Activated CD4-positive, alpha-beta T cell treated with anti-CD3 and anti-CD28 coated beads for 24 hours (primary cell): ENCODE results near the gene KLHL2.

Experiments
- DNase-seq, 2 donors: peaks; one replicate each; pipeline ENCODE4 v3.0.0-alpha.2; 2020; ENCODE audit warnings: low read depth in 2 of 2

Gene KLHL2

GRCh38 chr4:165288639-165289422 lies 81.5 kb downstream of the KLHL2 start:
- DNase-seq, result no peak

GRCh38 chr4:165289423-165289785 lies 82.0 kb downstream of the KLHL2 start:
- DNase-seq, result no peak

GRCh38 chr4:165293061-165293460 lies 85.7 kb downstream of the KLHL2 start:
- no peak for DNase-seq

- DNase-seq, result no peak
Measured at GRCh38 chr4:165293927-165294649, 86.7 kb downstream of the KLHL2 start.

GRCh38 chr4:165294907-165295306 lies 87.5 kb downstream of the KLHL2 start:
- no peak for DNase-seq

- DNase-seq, result no peak
Measured at GRCh38 chr4:165297626-165298025, 90.3 kb downstream of the KLHL2 start.

GRCh38 chr4:165299399-165300060 lies 92.2 kb downstream of the KLHL2 start:
- DNase-seq, result no peak

- no peak for DNase-seq
Measured at GRCh38 chr4:165301833-165302232, 94.5 kb downstream of the KLHL2 start.

GRCh38 chr4:165302658-165303057 lies 95.3 kb downstream of the KLHL2 start:
- DNase-seq, result no peak

GRCh38 chr4:165308166-165308565 lies 100.8 kb downstream of the KLHL2 start:
- DNase-seq, result no peak

- no peak for DNase-seq
Measured at GRCh38 chr4:165308606-165309005, 101.2 kb downstream of the KLHL2 start.

- no peak for DNase-seq
Measured at GRCh38 chr4:165309456-165309855, 102.1 kb downstream of the KLHL2 start.

- no peak for DNase-seq
Measured at GRCh38 chr4:165312506-165312905, 105.1 kb downstream of the KLHL2 start.

GRCh38 chr4:165319030-165319429 lies 111.7 kb downstream of the KLHL2 start:
- DNase-seq, result no peak

GRCh38 chr4:165319509-165319908 lies 112.1 kb downstream of the KLHL2 start:
- DNase-seq, result no peak

GRCh38 chr4:165324236-165324917 lies 117.0 kb downstream of the KLHL2 start:
- no peak for DNase-seq

- no peak for DNase-seq
Measured at GRCh38 chr4:165324918-165325304, 117.5 kb downstream of the KLHL2 start.

- DNase-seq, result no peak
Measured at GRCh38 chr4:165325732-165326512, 118.6 kb downstream of the KLHL2 start.

GRCh38 chr4:165326831-165327210 lies 119.5 kb downstream of the KLHL2 start:
- DNase-seq, result no peak

- peak; percentile 93 to 95 for DNase-seq
Measured at GRCh38 chr4:165327211-165328100, 120.1 kb downstream of the KLHL2 start, which contains the start of gene MSMO1. TSS of gene MSMO1 (plus strand) at chr4:165327669. CDS start at chr4:165333371, 5,702 bp downstream.
